IMR-90 (cell line): Measurements from ENCODE around the gene TRPM3. TPM values are rescaled to one million over a fixed set of nuclear protein-coding genes. Genes with fewer than 3 reads are reported as not detected.

ENCODE experiments used
- ATAC-seq: fragments of 200-7000 bp; cut with Tn5 transposase; 2 replicates; pipeline ENCODE4 v1.9.1; 2020; ENCODE audit warnings: low read depth, mild to moderate bottlenecking, moderate library complexity
- BruUV-seq: library from RNA; stranded (reverse); fragments of 400-500 nt; replicated peaks from 2 replicates; lab custom pipeline; 2021; lab: Mats Ljungman, UMichigan
- CTCF ChIA-PET: fragments of 300-600 bp; formaldehyde crosslinking; extraction: SDS; loops from one replicate; lab custom pipeline; 2021; ENCODE audit warnings: antibody characterized with exemption; lab: Yijun Ruan, JAX
- POLR2A ChIA-PET: fragments of 300-600 bp; sonication (Branson Sonifier 250); formaldehyde crosslinking; loops from one replicate; lab custom pipeline; 2022; ENCODE audit warnings: antibody characterized with exemption; ENCODE audit not compliant: unreplicated experiment; lab: Charles Lee
- DNase-seq: peaks from one replicate; pipeline ENCODE4 v3.0.0; 2013
- H2AFZ ChIP-seq: replicated peaks from 2 replicates; pipeline ENCODE3; 2013; ENCODE audit warnings: low read length, mild to moderate bottlenecking; ENCODE audit not compliant: poor library complexity
- H2AK5ac ChIP-seq: 2 replicates; pipeline ENCODE4 v1.6.1; 2013; ENCODE audit warnings: low read depth, low read length, inconsistent platforms
- H2AK9ac ChIP-seq: replicated peaks from 2 replicates; pipeline ENCODE3; 2013; ENCODE audit warnings: mild to moderate bottlenecking, low read depth, low read length, moderate library complexity; ENCODE audit not compliant: poor library complexity
- H2BK120ac ChIP-seq: 2 replicates; pipeline ENCODE4 v1.6.1; 2013; ENCODE audit warnings: low read depth, low read length, inconsistent platforms
- H2BK15ac ChIP-seq: 3 replicates; pipeline ENCODE4 v1.6.1; 2013; ENCODE audit warnings: low read depth, low read length, inconsistent platforms
- H2BK20ac ChIP-seq: 2 replicates; pipeline ENCODE4 v1.6.1; 2013; ENCODE audit warnings: low read depth, mild to moderate bottlenecking, inconsistent platforms, low read length, moderate library complexity
- H2BK5ac ChIP-seq: 2 replicates; pipeline ENCODE4 v1.6.1; 2013; ENCODE audit warnings: mild to moderate bottlenecking, low read depth, low read length, inconsistent platforms; ENCODE audit not compliant: poor library complexity, severe bottlenecking
- H3K14ac ChIP-seq: replicated peaks from 2 replicates; pipeline ENCODE4 v1.6.1; 2013; ENCODE audit warnings: low read depth, low read length, inconsistent platforms
- H3K18ac ChIP-seq: 2 replicates; pipeline ENCODE4 v1.6.1; 2013; ENCODE audit warnings: low read depth, low read length, control low read depth
- H3K23ac ChIP-seq: 2 replicates; pipeline ENCODE4 v1.6.1; 2013; ENCODE audit warnings: low read depth, low read length, inconsistent platforms
- H3K27ac ChIP-seq: 2 replicates; pipeline ENCODE4 v1.5.1; 2013; ENCODE audit warnings: mild to moderate bottlenecking, control low read depth, low read length; ENCODE audit not compliant: insufficient read depth
- H3K27me3 ChIP-seq: 2 replicates; pipeline ENCODE4 v1.6.1; 2013; ENCODE audit warnings: low read length; ENCODE audit not compliant: control insufficient read depth, insufficient read depth
- H3K36me3 ChIP-seq: 2 replicates; pipeline ENCODE4 v1.6.1; 2013; ENCODE audit warnings: low read length, mixed read lengths; ENCODE audit not compliant: control insufficient read depth, insufficient read depth
- H3K4ac ChIP-seq: 2 replicates; pipeline ENCODE4 v1.6.1; 2013; ENCODE audit warnings: low read depth, low read length, inconsistent platforms
- H3K4me1 ChIP-seq: 2 replicates; pipeline ENCODE4 v1.6.1; 2013; ENCODE audit warnings: low read length, mixed read lengths; ENCODE audit not compliant: control insufficient read depth, insufficient read depth
- H3K4me2 ChIP-seq: 2 replicates; pipeline ENCODE4 v1.6.1; 2013; ENCODE audit warnings: low read depth, mild to moderate bottlenecking, control low read depth, low read length, moderate library complexity
- H3K4me3 ChIP-seq: 2 replicates; pipeline ENCODE4 v1.5.1; 2013; ENCODE audit warnings: low read depth, mild to moderate bottlenecking, control low read depth, low read length, moderate library complexity; ENCODE audit not compliant: insufficient read depth
- H3K56ac ChIP-seq: 2 replicates; pipeline ENCODE4 v1.6.1; 2013; ENCODE audit warnings: low read length, inconsistent platforms; ENCODE audit not compliant: insufficient read depth; ENCODE audit errors: extremely low read depth
- H3K79me1 ChIP-seq, 2 experiments: 2 replicates each; pipeline ENCODE4 v1.6.1; 2013; ENCODE audit warnings: low read length in 2 of 2, inconsistent platforms in 1 of 2, low read depth in 1 of 2
- H3K9ac ChIP-seq: 2 replicates; pipeline ENCODE4 v1.6.1; 2013; ENCODE audit warnings: low read depth, low read length, control low read depth
- H3K9me1 ChIP-seq: 2 replicates; pipeline ENCODE4 v1.6.1; 2013; ENCODE audit warnings: low read length, inconsistent platforms; ENCODE audit not compliant: insufficient read depth
- H3K9me3 ChIP-seq: 2 replicates; pipeline ENCODE4 v1.6.1; 2013; ENCODE audit warnings: low read length; ENCODE audit not compliant: control insufficient read depth, insufficient read depth
- H4K20me1 ChIP-seq: 2 replicates; pipeline ENCODE4 v1.6.1; 2013; ENCODE audit warnings: low read length, inconsistent platforms; ENCODE audit not compliant: insufficient read depth
- H4K5ac ChIP-seq: 2 replicates; pipeline ENCODE4 v1.6.1; 2013; ENCODE audit warnings: mild to moderate bottlenecking, low read depth, low read length, control low read depth
- H4K8ac ChIP-seq, 2 experiments: 2 replicates each; pipeline ENCODE4 v1.6.1; 2013; ENCODE audit warnings: low read depth in 2 of 2, low read length in 2 of 2, control low read depth in 1 of 2, inconsistent platforms in 1 of 2
- H4K91ac ChIP-seq: 2 replicates; pipeline ENCODE4 v1.6.1; 2013; ENCODE audit warnings: low read depth, low read length, inconsistent platforms; ENCODE audit not compliant: insufficient read depth
- BHLHE40 ChIP-seq: fragments of 150-350 bp; IDR thresholded peaks from 2 replicates; pipeline ENCODE4 v1.6.1; 2016; ENCODE audit warnings: mild to moderate bottlenecking, low read depth, low read length
- CEBPB ChIP-seq: IDR thresholded peaks from 2 replicates; pipeline ENCODE4 v1.6.1; 2012; ENCODE audit warnings: low read depth, low read length, improper control_type of control experiment
- CHD1 ChIP-seq: IDR thresholded peaks from 2 replicates; pipeline ENCODE4 v1.6.1; 2012; ENCODE audit warnings: low read depth, low read length, improper control_type of control experiment
- FOS ChIP-seq: fragments of 150-350 bp; IDR thresholded peaks from 2 replicates; pipeline ENCODE4 v1.6.1; 2016; ENCODE audit warnings: low read depth, low read length
- MAFK ChIP-seq: IDR thresholded peaks from 2 replicates; pipeline ENCODE4 v1.6.1; 2012; ENCODE audit warnings: low read depth, low read length, improper control_type of control experiment
- MAZ ChIP-seq: IDR thresholded peaks from 2 replicates; pipeline ENCODE4 v1.6.1; 2012; ENCODE audit warnings: low read depth, mild to moderate bottlenecking, low read length, improper control_type of control experiment, moderate library complexity, borderline replicate concordance
- MXI1 ChIP-seq: IDR thresholded peaks from 2 replicates; pipeline ENCODE4 v1.6.1; 2012; ENCODE audit warnings: low read depth, mild to moderate bottlenecking, low read length, moderate library complexity, borderline replicate concordance
- POLR2A ChIP-seq: IDR thresholded peaks from 2 replicates; pipeline ENCODE4 v1.6.1; 2012; ENCODE audit warnings: mild to moderate bottlenecking, low read depth, low read length
- RAD21 ChIP-seq: IDR thresholded peaks from 2 replicates; pipeline ENCODE4 v1.6.1; 2012; ENCODE audit warnings: low read length, improper control_type of control experiment
- SMC3 ChIP-seq: fragments of 150-350 bp; IDR thresholded peaks from 2 replicates; pipeline ENCODE4 v1.6.1; 2016; ENCODE audit warnings: low read depth, mild to moderate bottlenecking, antibody characterized with exemption, low read length, moderate library complexity
- USF2 ChIP-seq: fragments of 150-350 bp; IDR thresholded peaks from 2 replicates; pipeline ENCODE4 v1.6.1; 2017; ENCODE audit warnings: mild to moderate bottlenecking, antibody characterized with exemption, low read length, low read depth
- WGBS, 2 experiments: methylation state at CpG; one replicate each; pipeline versions ENCODE4 v1.1.5 to v1.1.7; 2013; ENCODE audit warnings: missing lambda C conversion rate in 2 of 2; ENCODE audit not compliant: insufficient read length in 1 of 2; ENCODE audit errors: extremely low coverage in 2 of 2; 5-methylcytosine and 5-hydroxymethylcytosine counted together
- dilution Hi-C: fragments of 300-500 bp; cut with HindIII; formaldehyde crosslinking; loops from one replicate; pipeline ENCODE4 v1.14.3; 2018; ENCODE audit warnings: low sequenced_read_pairs; ENCODE audit not compliant: unreplicated experiment
- in situ Hi-C: fragments of 300-500 bp; cut with MboI; formaldehyde crosslinking; loops from 3 replicates; pipeline ENCODE4 v1.14.3; 2019; ENCODE audit warnings: low sequenced_read_pairs, inconsistent platforms, mixed read lengths
- intact Hi-C: fragments of 100-400 bp; cut with micrococcal nuclease; formaldehyde crosslinking; loops from 2 replicates; pipeline ENCODE4 v1.10.0; 2022
- polyA plus RNA-seq, 3 experiments: library from polyadenylated mRNA; depleted of rRNA; stranded (reverse); fragments of >200 nt; gene quantifications; 2 replicates each; pipeline ENCODE4 v1.2.3, GENCODE V29; 2012; ENCODE audit warnings: low replicate concordance in 1 of 3
- total RNA-seq: library from RNA; depleted of rRNA; stranded (reverse); fragments of >200 nt; gene quantifications from 2 replicates; pipeline ENCODE4 v1.2.3, GENCODE V29; 2012

The TRPM3 gene
- total and polyA plus RNA-seq, 2 of the 4 experiments (the other 2 are of a cell fraction): not detected

- intact Hi-C loops: loop anchor here (5.0 kb wide), 3 partner anchors 69 to 129 kb away; partner anchors contain the start of gene KLF9
- H2BK15ac ChIP-seq: peak overlapping the region; percentile 83; the same call in 2 of the 3 replicates
- peak overlapping the region; percentile 68; the same call in 1 of the 2 replicates for H3K27ac ChIP-seq
- POLR2A ChIA-PET: no interaction called here
- no peaks in the 10 kb centered on the region for H3K9me3 ChIP-seq
- dilution Hi-C loops: no loop called here
- no peaks in the 10 kb centered on the region for H4K20me1 ChIP-seq
- H2BK5ac ChIP-seq: no peak overlapping the region
- no TSS peak for BruUV-seq
- H2BK20ac ChIP-seq: peak overlapping the region; percentile 47; the same call in 1 of the 2 replicates
- peak overlapping the region; percentile 73 for H3K18ac ChIP-seq
- no peaks in the 10 kb centered on the region for H3K79me1 ChIP-seq
- H4K5ac ChIP-seq: peak overlapping the region; percentile 78
- H3K9me1 ChIP-seq: peaks cover 8% of the 10 kb centered on the region
- in situ Hi-C loops: loop anchor here (5.0 to 10.0 kb wide), 2 partner anchors 64 to 137 kb away; no protein-coding TSS in a partner anchor
- peak overlapping the region; percentile 28 for H3K23ac ChIP-seq
- DNase-seq (no peak), ATAC-seq (no peak)
- H2AFZ ChIP-seq: no peak overlapping the region
- H3K4ac ChIP-seq: peak overlapping the region; percentile 81
- peak overlapping the region; percentile 32 to 87; a peak in 3 of 4 replicates for H4K8ac ChIP-seq
- H2AK9ac ChIP-seq: no peak overlapping the region
- H3K27me3 ChIP-seq: no peaks in the 10 kb centered on the region
- H2AK5ac ChIP-seq: peak overlapping the region; percentile 51; the same call in 1 of the 2 replicates
- no peak overlapping the region for H3K9ac ChIP-seq
- H3K4me3 ChIP-seq: no peak overlapping the region
- CTCF ChIA-PET: interaction anchor here (0.6 kb wide), 1 partner anchor 10 kb away, joined by 3 read pairs; no protein-coding TSS in a partner anchor
- H4K91ac ChIP-seq: peak overlapping the region; percentile 79
- no peak; the same call in 1 of the 2 replicates for TF ChIP-seq CEBPB
- TF ChIP-seq USF2: no peak
- no peak for TF ChIP-seq MAZ
- TF ChIP-seq POLR2A: no peak
- no peak for TF ChIP-seq FOS
- TF ChIP-seq MXI1: no peak
- no peak for TF ChIP-seq RAD21
- no peak for TF ChIP-seq MAFK
- no peak for TF ChIP-seq SMC3
- no peak for TF ChIP-seq CHD1
- TF ChIP-seq BHLHE40: no peak
- H3K14ac ChIP-seq: peak overlapping the region; percentile 58; the same call in 1 of the 2 replicates
- H3K36me3 ChIP-seq: no peaks in the 10 kb centered on the region
- H2BK120ac ChIP-seq: peak overlapping the region; percentile 88
- peaks cover 19% of the 10 kb centered on the region for H3K4me1 ChIP-seq
- H3K56ac ChIP-seq: no peak overlapping the region
- H3K4me2 ChIP-seq: no peak overlapping the region
- no CpG with 5 or more reads among the region's 1 CpG for WGBS, 2 experiments
These were observed 640.0 kb downstream of the TRPM3 start for GRCh38 chr9:70481471-70481870.
